ENCODE data around the gene CRYGS. TPM values are rescaled to one million over a fixed set of nuclear protein-coding genes. Genes with fewer than 3 reads are reported as not detected.

Gene CRYGS
- total and polyA plus RNA-seq, 2 experiments from 2014 or later: 2.0 to 2.9 TPM

- TF ChIP-seq CTCF (conservative IDR thresholded peaks at IDR 0.05; ENCODE audit: low read depth in 2 of 2) (no peak), POLR2AphosphoS5 (IDR thresholded peaks at IDR 0.05; ENCODE audit: low read depth) (no peak), CREB1 (CRISPR knock-in tag; IDR thresholded peaks at IDR 0.05; ENCODE audit: low read depth) (no peak), EZH2 (IDR thresholded peaks at IDR 0.05; ENCODE audit: low read depth, unreplicated experiment) (no peak), JUNB (IDR thresholded peaks at IDR 0.05; ENCODE audit: unreplicated experiment) (no peak), EZH2phosphoT487 (IDR thresholded peaks at IDR 0.05; ENCODE audit: unreplicated experiment) (no peak), STAT1 (IDR thresholded peaks at IDR 0.05; ENCODE audit: unreplicated experiment) (no peak), ETS1 (IDR thresholded peaks at IDR 0.05) (no peak), NANOG (IDR thresholded peaks at IDR 0.05; ENCODE audit: borderline replicate concordance) (no peak), REST (IDR thresholded peaks at IDR 0.05; ENCODE audit: unreplicated experiment) (no peak)
Measured at GRCh38 chr3:186513386-186513785, 30.8 kb downstream of the CRYGS start (continued).

- Mint-ChIP-seq H3K4me1 (peaks cover 7% of the 10 kb centered on the region), H3K36me3 (ENCODE audit: low read depth) (no peaks in the 10 kb centered on the region), H3K27ac (no peak overlapping the region), H3K9me3 (peaks cover 3% of the 10 kb centered on the region; the same call in 1 of the 3 replicates), H3K27me3 (ENCODE audit: insufficient read depth, low read depth, poor library complexity) (peaks cover 6% of the 10 kb centered on the region), H3K4me3 (no peak overlapping the region)
- no peak overlapping the region for H3K4me2 ChIP-seq
- no peaks in the 10 kb centered on the region for H3F3A ChIP-seq (replicated peaks; ENCODE audit: low read depth)
- no peaks in the 10 kb centered on the region for H3K27me3 ChIP-seq (ENCODE audit: insufficient read depth)
- H2AFZ ChIP-seq: no peak overlapping the region
- H3K4me1 ChIP-seq (ENCODE audit: insufficient read depth): no peaks in the 10 kb centered on the region
- no peak for DNase-seq (ENCODE audit: low spot score)
- no peaks in the 10 kb centered on the region for H4K20me1 ChIP-seq (replicated peaks; ENCODE audit: insufficient read depth)
- no peaks in the 10 kb centered on the region for H3K36me3 ChIP-seq (ENCODE audit: insufficient read depth)
- no peaks in the 10 kb centered on the region for H3K9me2 ChIP-seq (ENCODE audit: insufficient read depth)
- H3K27ac ChIP-seq (ENCODE audit: low read depth): no peak overlapping the region
- H3K4me3 ChIP-seq: no peak overlapping the region
- no peaks in the 10 kb centered on the region for H3K79me2 ChIP-seq (replicated peaks; ENCODE audit: insufficient read depth)
- TF ChIP-seq STAT1 (IDR thresholded peaks at IDR 0.05; ENCODE audit: unreplicated experiment) (no peak), CREB1 (CRISPR knock-in tag; IDR thresholded peaks at IDR 0.05; ENCODE audit: low read depth) (no peak), EZH2phosphoT487 (IDR thresholded peaks at IDR 0.05; ENCODE audit: unreplicated experiment) (no peak), JUNB (IDR thresholded peaks at IDR 0.05; ENCODE audit: unreplicated experiment) (no peak)
- TF ChIP-seq, protein P1, sequence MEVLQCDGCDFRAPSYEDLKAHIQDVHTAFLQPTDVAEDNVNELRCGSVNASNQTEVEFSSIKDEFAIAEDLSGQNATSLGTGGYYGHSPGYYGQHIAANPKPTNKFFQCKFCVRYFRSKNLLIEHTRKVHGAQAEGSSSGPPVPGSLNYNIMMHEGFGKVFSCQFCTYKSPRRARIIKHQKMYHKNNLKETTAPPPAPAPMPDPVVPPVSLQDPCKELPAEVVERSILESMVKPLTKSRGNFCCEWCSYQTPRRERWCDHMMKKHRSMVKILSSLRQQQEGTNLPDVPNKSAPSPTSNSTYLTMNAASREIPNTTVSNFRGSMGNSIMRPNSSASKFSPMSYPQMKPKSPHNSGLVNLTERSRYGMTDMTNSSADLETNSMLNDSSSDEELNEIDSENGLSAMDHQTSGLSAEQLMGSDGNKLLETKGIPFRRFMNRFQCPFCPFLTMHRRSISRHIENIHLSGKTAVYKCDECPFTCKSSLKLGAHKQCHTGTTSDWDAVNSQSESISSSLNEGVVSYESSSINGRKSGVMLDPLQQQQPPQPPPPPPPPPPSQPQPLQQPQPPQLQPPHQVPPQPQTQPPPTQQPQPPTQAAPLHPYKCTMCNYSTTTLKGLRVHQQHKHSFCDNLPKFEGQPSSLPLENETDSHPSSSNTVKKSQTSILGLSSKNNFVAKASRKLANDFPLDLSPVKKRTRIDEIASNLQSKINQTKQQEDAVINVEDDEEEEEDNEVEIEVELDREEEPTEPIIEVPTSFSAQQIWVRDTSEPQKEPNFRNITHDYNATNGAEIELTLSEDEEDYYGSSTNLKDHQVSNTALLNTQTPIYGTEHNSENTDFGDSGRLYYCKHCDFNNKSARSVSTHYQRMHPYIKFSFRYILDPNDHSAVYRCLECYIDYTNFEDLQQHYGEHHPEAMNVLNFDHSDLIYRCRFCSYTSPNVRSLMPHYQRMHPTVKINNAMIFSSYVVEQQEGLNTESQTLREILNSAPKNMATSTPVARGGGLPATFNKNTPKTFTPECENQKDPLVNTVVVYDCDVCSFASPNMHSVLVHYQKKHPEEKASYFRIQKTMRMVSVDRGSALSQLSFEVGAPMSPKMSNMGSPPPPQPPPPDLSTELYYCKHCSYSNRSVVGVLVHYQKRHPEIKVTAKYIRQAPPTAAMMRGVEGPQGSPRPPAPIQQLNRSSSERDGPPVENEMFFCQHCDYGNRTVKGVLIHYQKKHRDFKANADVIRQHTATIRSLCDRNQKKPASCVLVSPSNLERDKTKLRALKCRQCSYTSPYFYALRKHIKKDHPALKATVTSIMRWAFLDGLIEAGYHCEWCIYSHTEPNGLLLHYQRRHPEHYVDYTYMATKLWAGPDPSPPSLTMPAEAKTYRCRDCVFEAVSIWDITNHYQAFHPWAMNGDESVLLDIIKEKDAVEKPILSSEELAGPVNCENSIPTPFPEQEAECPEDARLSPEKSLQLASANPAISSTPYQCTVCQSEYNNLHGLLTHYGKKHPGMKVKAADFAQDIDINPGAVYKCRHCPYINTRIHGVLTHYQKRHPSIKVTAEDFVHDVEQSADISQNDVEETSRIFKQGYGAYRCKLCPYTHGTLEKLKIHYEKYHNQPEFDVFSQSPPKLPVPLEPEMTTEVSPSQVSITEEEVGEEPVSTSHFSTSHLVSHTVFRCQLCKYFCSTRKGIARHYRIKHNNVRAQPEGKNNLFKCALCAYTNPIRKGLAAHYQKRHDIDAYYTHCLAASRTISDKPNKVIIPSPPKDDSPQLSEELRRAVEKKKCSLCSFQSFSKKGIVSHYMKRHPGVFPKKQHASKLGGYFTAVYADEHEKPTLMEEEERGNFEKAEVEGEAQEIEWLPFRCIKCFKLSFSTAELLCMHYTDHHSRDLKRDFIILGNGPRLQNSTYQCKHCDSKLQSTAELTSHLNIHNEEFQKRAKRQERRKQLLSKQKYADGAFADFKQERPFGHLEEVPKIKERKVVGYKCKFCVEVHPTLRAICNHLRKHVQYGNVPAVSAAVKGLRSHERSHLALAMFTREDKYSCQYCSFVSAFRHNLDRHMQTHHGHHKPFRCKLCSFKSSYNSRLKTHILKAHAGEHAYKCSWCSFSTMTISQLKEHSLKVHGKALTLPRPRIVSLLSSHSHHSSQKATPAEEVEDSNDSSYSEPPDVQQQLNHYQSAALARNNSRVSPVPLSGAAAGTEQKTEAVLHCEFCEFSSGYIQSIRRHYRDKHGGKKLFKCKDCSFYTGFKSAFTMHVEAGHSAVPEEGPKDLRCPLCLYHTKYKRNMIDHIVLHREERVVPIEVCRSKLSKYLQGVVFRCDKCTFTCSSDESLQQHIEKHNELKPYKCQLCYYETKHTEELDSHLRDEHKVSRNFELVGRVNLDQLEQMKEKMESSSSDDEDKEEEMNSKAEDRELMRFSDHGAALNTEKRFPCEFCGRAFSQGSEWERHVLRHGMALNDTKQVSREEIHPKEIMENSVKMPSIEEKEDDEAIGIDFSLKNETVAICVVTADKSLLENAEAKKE (CRISPR knock-in tag; IDR thresholded peaks at IDR 0.05): no peak
- peak; percentile 36; the same call in 2 of the 3 replicates for ATAC-seq
Measured at GRCh38 chr3:186512570-186513302, 31.4 kb downstream of the CRYGS start.

All from GM23338 (cell line).